ENCODE measurements around the gene UBE2D3.

DNA sequence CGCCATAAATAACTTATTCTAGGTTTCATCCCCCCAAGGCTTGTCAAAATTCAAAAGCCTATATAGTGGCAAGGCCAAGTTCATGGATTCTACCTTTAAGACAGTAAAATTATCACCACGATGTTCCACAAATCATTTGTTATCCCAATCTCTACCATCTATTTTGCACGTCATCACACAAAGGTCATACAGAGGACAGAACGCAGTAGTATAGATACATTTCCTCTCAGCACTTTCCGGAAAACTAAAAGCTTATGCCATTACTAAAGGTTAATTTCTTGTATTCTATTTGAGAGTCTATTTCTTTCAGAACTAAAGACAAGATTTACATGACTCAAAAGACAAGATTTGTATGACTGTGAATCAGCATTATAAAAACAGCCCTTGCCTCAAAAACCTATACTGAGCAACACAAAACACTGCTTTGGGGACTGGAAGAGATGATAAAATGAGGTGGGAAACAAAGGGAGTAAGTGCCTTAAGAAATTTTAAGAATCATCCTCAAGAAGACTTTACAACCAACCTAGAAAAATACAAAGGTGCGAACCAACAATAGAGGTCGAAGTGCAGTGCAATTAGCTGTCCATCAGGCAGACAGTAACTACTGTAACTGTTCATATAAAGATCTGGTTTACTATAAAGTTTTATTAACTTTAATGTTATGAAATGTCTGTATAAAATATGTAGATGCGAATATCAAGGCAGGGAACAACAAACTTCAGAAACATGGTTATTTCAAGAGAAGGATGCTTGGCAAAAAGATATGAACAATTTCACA, 7.6 kb downstream of the UBE2D3 start:
- TF ChIP-seq, protein P1, sequence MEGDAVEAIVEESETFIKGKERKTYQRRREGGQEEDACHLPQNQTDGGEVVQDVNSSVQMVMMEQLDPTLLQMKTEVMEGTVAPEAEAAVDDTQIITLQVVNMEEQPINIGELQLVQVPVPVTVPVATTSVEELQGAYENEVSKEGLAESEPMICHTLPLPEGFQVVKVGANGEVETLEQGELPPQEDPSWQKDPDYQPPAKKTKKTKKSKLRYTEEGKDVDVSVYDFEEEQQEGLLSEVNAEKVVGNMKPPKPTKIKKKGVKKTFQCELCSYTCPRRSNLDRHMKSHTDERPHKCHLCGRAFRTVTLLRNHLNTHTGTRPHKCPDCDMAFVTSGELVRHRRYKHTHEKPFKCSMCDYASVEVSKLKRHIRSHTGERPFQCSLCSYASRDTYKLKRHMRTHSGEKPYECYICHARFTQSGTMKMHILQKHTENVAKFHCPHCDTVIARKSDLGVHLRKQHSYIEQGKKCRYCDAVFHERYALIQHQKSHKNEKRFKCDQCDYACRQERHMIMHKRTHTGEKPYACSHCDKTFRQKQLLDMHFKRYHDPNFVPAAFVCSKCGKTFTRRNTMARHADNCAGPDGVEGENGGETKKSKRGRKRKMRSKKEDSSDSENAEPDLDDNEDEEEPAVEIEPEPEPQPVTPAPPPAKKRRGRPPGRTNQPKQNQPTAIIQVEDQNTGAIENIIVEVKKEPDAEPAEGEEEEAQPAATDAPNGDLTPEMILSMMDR (IDR thresholded peaks at IDR 0.05; ENCODE audit: insufficient read depth, low read depth, low read length): no peak
- TF ChIP-seq EZH2 (IDR thresholded peaks at IDR 0.05; ENCODE audit: insufficient read depth, low read length): no peak
